K562 (cell line): ENCODE results near the gene CAB39. TPM values are rescaled to one million over a fixed set of nuclear protein-coding genes. Genes with fewer than 3 reads are reported as not detected.
A peak's percentile ranks its signal among the peaks of the same experiment; 100 is the strongest.

ENCODE experiments used
- ATAC-seq: fragments of 200-7000 bp; cut with Tn5 transposase; 3 replicates; pipeline ENCODE4 v1.9.1; 2020; ENCODE audit warnings: moderate library complexity
- BruUV-seq: library from RNA; stranded (reverse); fragments of 400-500 nt; replicated peaks from 2 replicates; lab custom pipeline; 2021; lab: Mats Ljungman, UMichigan
- CTCF ChIA-PET: fragments of 300-600 bp; formaldehyde crosslinking; extraction: SDS; loops from one replicate; lab custom pipeline; 2021; ENCODE audit warnings: low intra/inter-chr PET ratio; lab: Yijun Ruan, JAX
- POLR2A ChIA-PET: fragments of 300-600, 350-650 bp; sonication (Branson Sonifier 250); formaldehyde crosslinking; extraction: SDS; loops from one replicate; lab custom pipeline; 2021; ENCODE audit warnings: antibody characterized with exemption, inconsistent platforms; lab: Yijun Ruan, JAX
- DNase-seq, 4 experiments: peaks; one replicate each; pipeline versions ENCODE4 v3.0.0 to v3.0.0-alpha.2; 2011 to 2018; ENCODE audit warnings: low spot score in 3 of 4, mixed read lengths in 3 of 4; ENCODE audit errors: extremely low read depth in 1 of 4
- FAIRE-seq: peaks from 2 replicates; lab custom pipeline; 2011; peaks lifted over from hg19 to GRCh38; lab: Jason Lieb, UNC
- H2AFZ ChIP-seq: 2 replicates; pipeline ENCODE4 v1.6.0; 2011; ENCODE audit warnings: low read depth, low read length, control low read depth, inconsistent platforms
- H3K27ac ChIP-seq: fragments of 200-600 bp; 3 replicates; pipeline ENCODE4 v1.8.0; 2011; ENCODE audit warnings: low read depth, mild to moderate bottlenecking, control low read depth, inconsistent platforms, low read length, moderate library complexity, mixed read lengths; ENCODE audit errors: extremely low read depth
- H3K27me3 ChIP-seq, 2 experiments: fragments of 300-600 bp in 1 of 2; 2 replicates in 1 of 2; 3 replicates in 1 of 2; pipeline versions ENCODE4 v1.6.0 to v1.8.0; 2011; ENCODE audit warnings: inconsistent platforms in 2 of 2, low read length in 2 of 2, mild to moderate bottlenecking in 1 of 2, mixed read lengths in 1 of 2, moderate library complexity in 1 of 2; ENCODE audit not compliant: control insufficient read depth in 2 of 2, insufficient read depth in 2 of 2
- H3K36me3 ChIP-seq: fragments of 300-600 bp; 3 replicates; pipeline ENCODE4 v1.8.0; 2011; ENCODE audit warnings: mild to moderate bottlenecking, low read length, inconsistent platforms; ENCODE audit not compliant: control insufficient read depth, insufficient read depth
- H3K4me1 ChIP-seq, 2 experiments: fragments of 200-600 bp in 1 of 2; replicated peaks in 1 of 2; 2 replicates in 1 of 2; 3 replicates in 1 of 2; pipeline versions ENCODE4 v1.5.1 to v1.8.0; 2011; ENCODE audit warnings: inconsistent platforms in 2 of 2, low read length in 2 of 2, mild to moderate bottlenecking in 1 of 2, mixed read lengths in 1 of 2, moderate library complexity in 1 of 2; ENCODE audit not compliant: control insufficient read depth in 2 of 2, insufficient read depth in 2 of 2
- H3K4me2 ChIP-seq: 2 replicates; pipeline ENCODE4 v1.6.1; 2011; ENCODE audit warnings: low read length, control low read depth, inconsistent platforms, mixed read lengths; ENCODE audit not compliant: insufficient read depth
- H3K4me3 ChIP-seq: fragments of 200-600 bp; sonication (generic), shearing (Covaris generic); 2 replicates; pipeline ENCODE4 v1.5.1; 2016; ENCODE audit warnings: control low read depth, inconsistent platforms
- H3K79me2 ChIP-seq: fragments of 200-600 bp; 3 replicates; pipeline ENCODE4 v1.8.0; 2011; ENCODE audit warnings: low read length, inconsistent platforms; ENCODE audit not compliant: control insufficient read depth, insufficient read depth
- H3K9ac ChIP-seq, 2 experiments: 2 replicates each; pipeline versions ENCODE4 v1.6.0 to v1.6.1; 2011; ENCODE audit warnings: low read depth in 2 of 2, low read length in 2 of 2, control low read depth in 1 of 2, inconsistent platforms in 1 of 2, mild to moderate bottlenecking in 1 of 2, mixed read lengths in 1 of 2; ENCODE audit not compliant: insufficient read depth in 1 of 2
- H3K9me1 ChIP-seq: one replicate; pipeline ENCODE4 v1.6.0; 2011; ENCODE audit warnings: inconsistent platforms, mild to moderate bottlenecking, low read length, moderate library complexity; ENCODE audit not compliant: control insufficient read depth, insufficient read depth
- H3K9me3 ChIP-seq: replicated peaks from 2 replicates; pipeline ENCODE4 v1.5.1; 2011; ENCODE audit warnings: low read depth, low read length, inconsistent platforms; ENCODE audit not compliant: control insufficient read depth, insufficient read depth
- H4K20me1 ChIP-seq: replicated peaks from 2 replicates; pipeline ENCODE4 v1.6.1; 2011; ENCODE audit warnings: low read length, inconsistent platforms, mixed read lengths; ENCODE audit not compliant: control insufficient read depth, insufficient read depth
- C11orf30 ChIP-seq: fragments of 450-650 bp; IDR thresholded peaks from 2 replicates; pipeline ENCODE4 v1.6.1; 2016; ENCODE audit warnings: low read depth, mild to moderate bottlenecking
- HIVEP1 ChIP-seq: fragments of 250-450 bp; sonication (Bioruptor Pico); IDR thresholded peaks from 2 replicates; pipeline ENCODE4 v1.4.0; 2020; ENCODE audit warnings: mild to moderate bottlenecking
- SIN3A ChIP-seq, 2 experiments: fragments of 150-350 bp in 1 of 2; IDR thresholded peaks; 2 replicates each; pipeline ENCODE4 v1.6.1; 2011 to 2016; ENCODE audit warnings: borderline replicate concordance in 2 of 2, low read depth in 2 of 2, low read length in 2 of 2, mild to moderate bottlenecking in 2 of 2, moderate library complexity in 2 of 2; ENCODE audit not compliant: control insufficient read depth in 1 of 2
- ZBTB49 ChIP-seq: sonication (generic); formaldehyde crosslinking; IDR thresholded peaks from 2 replicates; pipeline ENCODE4 v1.8.0; 2022; ENCODE audit warnings: missing genetic modification reagents, mild to moderate bottlenecking, borderline replicate concordance
- ZNF316 ChIP-seq: fragments of 450-650 bp; IDR thresholded peaks from 2 replicates; pipeline ENCODE4 v1.6.1; 2016
- in situ Hi-C: fragments of 300-500 bp; cut with MboI; formaldehyde crosslinking; loops from 4 replicates; pipeline ENCODE4 v1.15.0; 2018; ENCODE audit warnings: inconsistent platforms, mixed read lengths
- intact Hi-C: fragments of 100-400 bp; cut with micrococcal nuclease; formaldehyde crosslinking; loops from 2 replicates; pipeline ENCODE4 v1.14.2; 2022
- polyA plus RNA-seq, 8 experiments: library from polyadenylated mRNA; depleted of rRNA in 4 of 8; stranded (reverse) in 5 of 8; unstranded in 3 of 8; fragments of >200 nt; fragmentation: Nextera tagmentation in 2 of 8; fragmentation: Illumina TruSeq in 1 of 8; extraction: Ambion mirVana in 2 of 8; extraction: Trizol in 1 of 8; gene quantifications; 2 replicates each; pipeline versions ENCODE4 v1.2.1 to v1.2.3, GENCODE V29; 2011 to 2014; ENCODE audit warnings: inconsistent platforms in 1 of 8, missing spikeins in 1 of 8
- total RNA-seq, 7 experiments: library from RNA; depleted of rRNA in 6 of 7; stranded (reverse); fragments of >200 nt in 6 of 7; fragmentation: Illumina TruSeq in 2 of 7; extraction: Trizol in 2 of 7; gene quantifications; 2 replicates each; pipeline versions ENCODE4 v1.2.1 to v1.2.3, GENCODE V29; 2011 to 2021; ENCODE audit warnings: low replicate concordance in 1 of 7

The CAB39 gene
- total and polyA plus RNA-seq, 9 of the 15 experiments (the other 6 are each of a cell fraction or from before 2014, with no cell fraction given) = 27.2 to 94.4 (median 70.1) TPM

GRCh38 chr2:230700447-230700846 lies 12.2 kb upstream of the CAB39 start:
- Histone ChIP-seq H4K20me1 (no peaks in the 10 kb centered on the region), H3K27ac (no peak overlapping the region), H3K4me1 (no peaks in the 10 kb centered on the region), H3K36me3 (no peaks in the 10 kb centered on the region), H3K9me3 (no peaks in the 10 kb centered on the region; the same call in 1 of the 2 replicates), H2AFZ (no peak overlapping the region)
- no peak for ATAC-seq
- POLR2A ChIA-PET = interaction anchor here (1.6 kb wide), 1 partner anchor 14 kb away, joined by 4 read pairs; no protein-coding TSS in a partner anchor
- CTCF ChIA-PET = no interaction called here
- intact Hi-C loops = no loop called here
- in situ Hi-C loops = no loop called here
- no peak for DNase-seq
- TF ChIP-seq SIN3A (IDR thresholded peaks at IDR 0.05; ENCODE audit: borderline replicate concordance in 2 of 2, control insufficient read depth in 1 of 2, low read depth in 2 of 2, low read length in 2 of 2) (no peak), C11orf30 (0 out of 2 replicates have a peak, but pooled peaks have one; percentile 5), ZBTB49 (no peak), HIVEP1 (no peak), ZNF316 (peak; percentile 44; the same call in 1 of the 2 replicates)
- TF ChIP-seq, all 486 proteins: peak for 2
- Histone ChIP-seq H3K27me3 (no peaks in the 10 kb centered on the region), H3K4me3 (no peak overlapping the region), H3K4me2 (no peak overlapping the region), H3K79me2 (no peaks in the 10 kb centered on the region), H3K9me1 (no peaks in the 10 kb centered on the region), H3K9ac (no peak overlapping the region)
- FAIRE-seq = no peak
- no TSS peak for BruUV-seq
